ENCODE results near the gene CCT8.

CCT8 gene

GRCh38 chr21:29073222-29074006 is at the start of gene CCT8:
Gene CCT8 (minus strand): TSS chr21:29073648. CDS start chr21:29073590, 58 bp downstream.
- peak; percentile 78 for DNase-seq (ENCODE audit: low spot score)

- DNase-seq (ENCODE audit: low spot score), result no peak
These were observed 48.3 kb upstream of the CCT8 start for GRCh38 chr21:29121759-29122158.

GRCh38 chr21:29117372-29117955 is 44.0 kb upstream of the CCT8 start:
- no peak for DNase-seq (ENCODE audit: low spot score)

GRCh38 chr21:29115899-29116298 is 42.5 kb upstream of the CCT8 start:
- no peak for DNase-seq (ENCODE audit: low spot score)

- DNase-seq (ENCODE audit: low spot score), result no peak
These were observed 41.5 kb upstream of the CCT8 start for GRCh38 chr21:29114765-29115500.

- no peak for DNase-seq (ENCODE audit: low spot score)
These were observed 31.8 kb upstream of the CCT8 start for GRCh38 chr21:29105218-29105617.

- DNase-seq (ENCODE audit: low spot score), result no peak
These were observed 30.8 kb upstream of the CCT8 start for GRCh38 chr21:29104239-29104708.

GRCh38 chr21:29102791-29103257 is 29.4 kb upstream of the CCT8 start:
- DNase-seq (ENCODE audit: low spot score), result no peak

GRCh38 chr21:29098156-29098555 is 24.7 kb upstream of the CCT8 start:
- DNase-seq (ENCODE audit: low spot score), result no peak

- DNase-seq (ENCODE audit: low spot score), result no peak
These were observed 23.0 kb upstream of the CCT8 start for GRCh38 chr21:29096218-29097015.

GRCh38 chr21:29092102-29092959 is 18.9 kb upstream of the CCT8 start:
- DNase-seq (ENCODE audit: low spot score), result no peak

GRCh38 chr21:29091033-29091432 is 17.6 kb upstream of the CCT8 start:
- DNase-seq (ENCODE audit: low spot score), result no peak

- no peak for DNase-seq (ENCODE audit: low spot score)
These were observed 11.8 kb upstream of the CCT8 start for GRCh38 chr21:29085106-29085752.

GRCh38 chr21:29084372-29084771 is 10.9 kb upstream of the CCT8 start:
- no peak for DNase-seq (ENCODE audit: low spot score)

- DNase-seq (ENCODE audit: low spot score), result no peak
These were observed 9.9 kb upstream of the CCT8 start for GRCh38 chr21:29083306-29083705.

GRCh38 chr21:29082046-29082815 is 8.8 kb upstream of the CCT8 start:
- DNase-seq (ENCODE audit: low spot score), result no peak

- DNase-seq (ENCODE audit: low spot score), result no peak
These were observed 7.0 kb upstream of the CCT8 start for GRCh38 chr21:29080454-29080941.

GRCh38 chr21:29078869-29079767 is 5.7 kb upstream of the CCT8 start:
- DNase-seq (ENCODE audit: low spot score), result no peak

Measured in HuH-7 (cell line).